Prostate gland (tissue), 2 donors: Measurements from ENCODE around the gene CLASP2.

ENCODE experiments used
- POLR2AphosphoS5 ChIP-seq: sonication (generic); formaldehyde crosslinking; IDR thresholded peaks from one replicate; pipeline ENCODE4 v1.6.1; 2017; ENCODE audit warnings: antibody characterized with exemption
- TF ChIP-seq, protein P1 (sequence below), 4 experiments: fragments of 200-600 bp in 2 of 4; fragments of 450-650 bp in 2 of 4; sonication (generic) in 2 of 4; IDR thresholded peaks; 1 replicate in 3 of 4; 2 replicates in 1 of 4; pipeline ENCODE4 v1.5.1; 2016 to 2019; ENCODE audit warnings: antibody characterized with exemption in 4 of 4, mild to moderate bottlenecking in 2 of 4, moderate library complexity in 2 of 4

DNA sequence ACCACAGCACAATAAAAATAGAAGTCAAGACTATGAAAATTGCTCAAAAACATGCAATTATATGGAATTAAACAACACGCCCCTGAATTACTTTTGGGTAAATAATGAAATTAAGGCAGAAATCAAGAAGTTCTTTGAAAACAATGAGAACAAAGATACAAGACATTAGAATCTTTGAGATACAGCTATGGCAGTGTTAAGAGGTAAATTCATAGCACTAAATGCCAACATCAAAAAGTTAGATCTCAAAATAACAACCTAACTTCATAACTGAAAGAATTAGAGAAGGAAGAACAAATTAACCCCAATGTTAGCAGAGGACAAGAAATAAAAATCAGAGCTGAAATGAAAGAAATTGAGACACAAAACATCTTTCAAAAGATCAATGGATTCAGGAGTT lies 191.3 kb downstream of the CLASP2 start:
- TF ChIP-seq, protein P1, sequence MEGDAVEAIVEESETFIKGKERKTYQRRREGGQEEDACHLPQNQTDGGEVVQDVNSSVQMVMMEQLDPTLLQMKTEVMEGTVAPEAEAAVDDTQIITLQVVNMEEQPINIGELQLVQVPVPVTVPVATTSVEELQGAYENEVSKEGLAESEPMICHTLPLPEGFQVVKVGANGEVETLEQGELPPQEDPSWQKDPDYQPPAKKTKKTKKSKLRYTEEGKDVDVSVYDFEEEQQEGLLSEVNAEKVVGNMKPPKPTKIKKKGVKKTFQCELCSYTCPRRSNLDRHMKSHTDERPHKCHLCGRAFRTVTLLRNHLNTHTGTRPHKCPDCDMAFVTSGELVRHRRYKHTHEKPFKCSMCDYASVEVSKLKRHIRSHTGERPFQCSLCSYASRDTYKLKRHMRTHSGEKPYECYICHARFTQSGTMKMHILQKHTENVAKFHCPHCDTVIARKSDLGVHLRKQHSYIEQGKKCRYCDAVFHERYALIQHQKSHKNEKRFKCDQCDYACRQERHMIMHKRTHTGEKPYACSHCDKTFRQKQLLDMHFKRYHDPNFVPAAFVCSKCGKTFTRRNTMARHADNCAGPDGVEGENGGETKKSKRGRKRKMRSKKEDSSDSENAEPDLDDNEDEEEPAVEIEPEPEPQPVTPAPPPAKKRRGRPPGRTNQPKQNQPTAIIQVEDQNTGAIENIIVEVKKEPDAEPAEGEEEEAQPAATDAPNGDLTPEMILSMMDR (IDR thresholded peaks at IDR 0.05) = no peak
- TF ChIP-seq POLR2AphosphoS5 = no peak
